Keratinocyte (primary cell): ENCODE results near the gene PSTPIP2. TPM values are rescaled to one million over a fixed set of nuclear protein-coding genes. Genes with fewer than 3 reads are reported as not detected.

Source experiments
- DNase-seq: peaks from one replicate; pipeline ENCODE4 v3.0.0-alpha.2; 2011; ENCODE audit warnings: low read depth, missing footprints, low spot score
- FAIRE-seq: peaks from 2 replicates; lab custom pipeline; 2011; peaks lifted over from hg19 to GRCh38; lab: Jason Lieb, UNC
- H2AFZ ChIP-seq: 2 replicates; pipeline ENCODE4 v1.6.0; 2012; ENCODE audit warnings: low read length, control low read depth, inconsistent platforms; ENCODE audit not compliant: control insufficient read depth
- H3K27ac ChIP-seq: 2 replicates; pipeline ENCODE4 v1.5.1; 2011; ENCODE audit warnings: low read length; ENCODE audit not compliant: control insufficient read depth, insufficient read depth
- H3K27me3 ChIP-seq: 3 replicates; pipeline ENCODE4 v1.6.0; 2011; ENCODE audit warnings: low read length; ENCODE audit not compliant: control insufficient read depth, insufficient read depth; ENCODE audit errors: extremely low read depth
- H3K36me3 ChIP-seq, 2 experiments: 2 replicates in 1 of 2; 3 replicates in 1 of 2; pipeline ENCODE4 v1.5.1; 2011; ENCODE audit warnings: low read length in 2 of 2, mild to moderate bottlenecking in 1 of 2; ENCODE audit not compliant: control insufficient read depth in 2 of 2, insufficient read depth in 2 of 2; ENCODE audit errors: extremely low read depth in 1 of 2
- H3K4me1 ChIP-seq: 3 replicates; pipeline ENCODE4 v1.5.1; 2011; ENCODE audit warnings: low read length; ENCODE audit not compliant: control insufficient read depth, insufficient read depth; ENCODE audit errors: extremely low read depth
- H3K4me2 ChIP-seq: 3 replicates; pipeline ENCODE4 v1.6.0; 2011; ENCODE audit warnings: low read depth, low read length; ENCODE audit not compliant: control insufficient read depth, insufficient read depth; ENCODE audit errors: extremely low read depth
- H3K4me3 ChIP-seq, 3 experiments: fragments of 200-600 bp in 1 of 3; sonication (generic) in 1 of 3; 2 replicates in 2 of 3; 3 replicates in 1 of 3; pipeline ENCODE4 v1.5.1; 2011 to 2016; ENCODE audit warnings: low read length in 3 of 3, mild to moderate bottlenecking in 3 of 3, control low read depth in 2 of 3, inconsistent platforms in 1 of 3, low read depth in 1 of 3, mixed read lengths in 1 of 3, mixed run types in 1 of 3, moderate library complexity in 1 of 3; ENCODE audit not compliant: control insufficient read depth in 2 of 3, insufficient read depth in 2 of 3; ENCODE audit errors: extremely low read depth in 1 of 3
- H3K79me2 ChIP-seq: 2 replicates; pipeline ENCODE4 v1.6.0; 2012; ENCODE audit warnings: low read length; ENCODE audit not compliant: control insufficient read depth, insufficient read depth
- H3K9ac ChIP-seq: 3 replicates; pipeline ENCODE4 v1.6.0; 2011; ENCODE audit warnings: low read length; ENCODE audit not compliant: control insufficient read depth, insufficient read depth; ENCODE audit errors: extremely low read depth
- H3K9me1 ChIP-seq: 3 replicates; pipeline ENCODE4 v1.6.0; 2011; ENCODE audit warnings: low read length; ENCODE audit not compliant: control insufficient read depth, insufficient read depth; ENCODE audit errors: extremely low read depth
- H3K9me3 ChIP-seq: 2 replicates; pipeline ENCODE4 v1.5.1; 2012; ENCODE audit warnings: low read depth, low read length; ENCODE audit not compliant: control insufficient read depth
- H4K20me1 ChIP-seq: 3 replicates; pipeline ENCODE4 v1.6.0; 2011; ENCODE audit warnings: low read length; ENCODE audit not compliant: control insufficient read depth, insufficient read depth; ENCODE audit errors: extremely low read depth
- CTCF ChIP-seq, 3 experiments: IDR thresholded peaks in 1 of 3; conservative IDR thresholded peaks in 1 of 3; optimal IDR thresholded peaks in 1 of 3; 2 replicates in 2 of 3; 3 replicates in 1 of 3; pipeline versions ENCODE3 to v1.5.1; 2011; ENCODE audit warnings: low read length in 3 of 3, mild to moderate bottlenecking in 3 of 3, moderate library complexity in 2 of 3, control low read depth in 1 of 3, inconsistent platforms in 1 of 3; ENCODE audit not compliant: insufficient read depth in 2 of 3; ENCODE audit errors: extremely low read depth in 1 of 3
- EZH2 ChIP-seq: IDR thresholded peaks from one replicate; pipeline ENCODE4 v1.6.1; 2012; ENCODE audit warnings: inconsistent platforms, mild to moderate bottlenecking, low read length, moderate library complexity
- dilution Hi-C: fragments of 300-500 bp; cut with MboI; formaldehyde crosslinking; loops from one replicate; pipeline ENCODE4 v1.7.0; 2020; ENCODE audit warnings: low sequenced_read_pairs; ENCODE audit not compliant: extremely low pct_ligation_motif_present
- polyA plus RNA-seq, 5 experiments: library from polyadenylated mRNA; depleted of rRNA in 3 of 5; stranded (reverse) in 3 of 5; stranded (forward) in 1 of 5; unstranded in 1 of 5; fragments of >200 nt; gene quantifications; 1 replicate in 1 of 5; 2 replicates in 3 of 5; 3 replicates in 1 of 5; pipeline versions ENCODE4 v1.2.1 to v1.2.3, GENCODE V29; 2011 to 2012; ENCODE audit warnings: missing spikeins in 2 of 5, low read depth in 1 of 5, low replicate concordance in 1 of 5

Gene PSTPIP2
- polyA plus RNA-seq, 1 donor (not counting 4 experiments of a cell fraction or from before 2014, with no cell fraction given) = 27.3 TPM

GRCh38 chr18:46010050-46010449 lies 62.0 kb downstream of the PSTPIP2 start:
- Histone ChIP-seq H3K27me3 (no peaks in the 10 kb centered on the region), H3K27ac (no peak overlapping the region), H3K4me1 (no peaks in the 10 kb centered on the region), H4K20me1 (no peaks in the 10 kb centered on the region), H3K9ac (no peak overlapping the region), H3K4me2 (no peak overlapping the region), H3K4me3 (no peak overlapping the region), H2AFZ (no peak overlapping the region), H3K36me3 (peaks cover 3 to 17% of the 10 kb centered on the region in 2 experiments), H3K9me1 (no peaks in the 10 kb centered on the region), H3K9me3 (no peaks in the 10 kb centered on the region), H3K79me2 (no peaks in the 10 kb centered on the region)
- FAIRE-seq = no peak
- dilution Hi-C loops = no loop called here
- no peak for TF ChIP-seq CTCF (optimal IDR thresholded peaks at IDR 0.05 in 1 of 3, IDR thresholded peaks at IDR 0.05 in 1 of 3, conservative IDR thresholded peaks at IDR 0.05 in 1 of 3; ENCODE audit: extremely low read depth in 1 of 3, insufficient read depth in 2 of 3, low read length in 3 of 3)
- TF ChIP-seq EZH2 = no peak
- DNase-seq = no peak

DNA sequence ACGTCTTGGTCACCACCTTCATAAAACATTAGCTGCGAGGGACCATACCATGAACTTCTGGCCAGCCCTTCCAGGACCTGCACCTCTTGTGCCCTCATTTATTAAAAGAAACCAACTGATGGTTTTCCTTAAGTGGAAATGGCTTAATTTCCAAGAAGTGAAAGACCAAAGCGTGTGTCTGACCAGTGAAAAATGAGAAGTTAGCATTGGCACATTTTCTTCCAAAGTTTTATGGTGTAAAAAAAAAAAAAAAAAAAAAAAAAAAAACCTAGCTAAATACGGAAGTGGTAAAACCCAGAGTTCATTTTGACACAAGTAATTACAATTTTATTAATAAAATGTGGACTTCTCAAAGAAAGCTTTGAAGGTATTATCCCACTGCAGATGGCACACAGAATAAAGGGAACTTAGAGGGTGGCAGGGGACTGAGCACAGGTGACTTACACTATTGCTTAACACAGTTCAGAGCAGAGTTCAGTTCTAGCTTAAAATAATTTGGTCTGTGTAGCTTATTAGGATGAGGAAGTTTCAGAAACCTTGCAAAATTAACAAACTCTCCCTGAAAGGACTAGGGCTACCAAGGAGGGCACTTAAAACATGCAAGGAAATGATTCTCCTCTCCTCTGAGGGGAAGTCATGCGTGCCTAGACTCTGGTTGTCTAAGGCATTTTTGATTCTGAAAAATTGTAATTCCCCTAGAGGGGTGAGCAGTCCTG lies 62.8 kb downstream of the PSTPIP2 start:
- no peaks in the 10 kb centered on the region for H3K4me1 ChIP-seq
- H3K9ac ChIP-seq = no peak overlapping the region
- H4K20me1 ChIP-seq = no peaks in the 10 kb centered on the region
- TF ChIP-seq EZH2 (no peak), CTCF (optimal IDR thresholded peaks at IDR 0.05 in 1 of 3, IDR thresholded peaks at IDR 0.05 in 1 of 3, conservative IDR thresholded peaks at IDR 0.05 in 1 of 3; ENCODE audit: extremely low read depth in 1 of 3, insufficient read depth in 2 of 3, low read length in 3 of 3) (no peak)
- FAIRE-seq = no peak
- dilution Hi-C loops = no loop called here
- H3K9me3 ChIP-seq = no peaks in the 10 kb centered on the region
- H3K27ac ChIP-seq = no peak overlapping the region
- no peaks in the 10 kb centered on the region for H3K27me3 ChIP-seq
- no peak overlapping the region for H2AFZ ChIP-seq
- no peak overlapping the region for H3K4me3 ChIP-seq
- DNase-seq = no peak
- no peak overlapping the region for H3K4me2 ChIP-seq
- no peaks in the 10 kb centered on the region for H3K79me2 ChIP-seq
- H3K9me1 ChIP-seq = no peaks in the 10 kb centered on the region
- peaks cover 3 to 17% of the 10 kb centered on the region in 2 experiments for H3K36me3 ChIP-seq
